ENCODE data around the gene FNDC7.

DNA sequence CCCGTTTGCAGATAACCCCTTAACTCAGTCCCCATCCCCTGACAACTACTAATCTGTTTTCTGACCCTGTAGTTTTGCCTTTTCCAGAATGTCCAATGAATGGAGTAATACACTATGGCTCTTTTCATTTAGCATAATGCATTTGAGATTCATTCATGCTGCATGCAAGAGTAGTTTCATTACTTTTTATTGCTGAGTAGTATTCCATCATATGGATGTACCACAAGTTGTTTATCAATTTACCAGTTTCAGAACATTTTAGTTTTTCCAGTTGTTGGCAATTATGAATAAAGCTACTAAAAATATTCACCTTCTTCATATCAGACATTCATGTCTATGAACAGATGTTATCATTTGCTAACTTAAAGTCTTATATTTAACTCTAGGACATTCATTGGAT is 79.1 kb downstream of the FNDC7 start:
- no peak for TF ChIP-seq EZH2 (IDR thresholded peaks at IDR 0.05; ENCODE audit: borderline replicate concordance, low read length)
- TF ChIP-seq, protein P1, sequence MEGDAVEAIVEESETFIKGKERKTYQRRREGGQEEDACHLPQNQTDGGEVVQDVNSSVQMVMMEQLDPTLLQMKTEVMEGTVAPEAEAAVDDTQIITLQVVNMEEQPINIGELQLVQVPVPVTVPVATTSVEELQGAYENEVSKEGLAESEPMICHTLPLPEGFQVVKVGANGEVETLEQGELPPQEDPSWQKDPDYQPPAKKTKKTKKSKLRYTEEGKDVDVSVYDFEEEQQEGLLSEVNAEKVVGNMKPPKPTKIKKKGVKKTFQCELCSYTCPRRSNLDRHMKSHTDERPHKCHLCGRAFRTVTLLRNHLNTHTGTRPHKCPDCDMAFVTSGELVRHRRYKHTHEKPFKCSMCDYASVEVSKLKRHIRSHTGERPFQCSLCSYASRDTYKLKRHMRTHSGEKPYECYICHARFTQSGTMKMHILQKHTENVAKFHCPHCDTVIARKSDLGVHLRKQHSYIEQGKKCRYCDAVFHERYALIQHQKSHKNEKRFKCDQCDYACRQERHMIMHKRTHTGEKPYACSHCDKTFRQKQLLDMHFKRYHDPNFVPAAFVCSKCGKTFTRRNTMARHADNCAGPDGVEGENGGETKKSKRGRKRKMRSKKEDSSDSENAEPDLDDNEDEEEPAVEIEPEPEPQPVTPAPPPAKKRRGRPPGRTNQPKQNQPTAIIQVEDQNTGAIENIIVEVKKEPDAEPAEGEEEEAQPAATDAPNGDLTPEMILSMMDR (conservative IDR thresholded peaks at IDR 0.05 in 1 of 2, IDR thresholded peaks at IDR 0.05 in 1 of 2; ENCODE audit: extremely low read depth in 1 of 2, insufficient read depth in 1 of 2, low read depth in 1 of 2, low read length in 2 of 2) = no peak
